HG02623 (cell line): ENCODE data around the gene APBA1.

ENCODE experiments used
- ATAC-seq: cut with Tn5 transposase; IDR thresholded peaks from one replicate; pipeline ENCODE4 v1.9.1; 2021; ENCODE audit warnings: moderate library complexity; ENCODE audit not compliant: unreplicated experiment

The APBA1 gene

DNA sequence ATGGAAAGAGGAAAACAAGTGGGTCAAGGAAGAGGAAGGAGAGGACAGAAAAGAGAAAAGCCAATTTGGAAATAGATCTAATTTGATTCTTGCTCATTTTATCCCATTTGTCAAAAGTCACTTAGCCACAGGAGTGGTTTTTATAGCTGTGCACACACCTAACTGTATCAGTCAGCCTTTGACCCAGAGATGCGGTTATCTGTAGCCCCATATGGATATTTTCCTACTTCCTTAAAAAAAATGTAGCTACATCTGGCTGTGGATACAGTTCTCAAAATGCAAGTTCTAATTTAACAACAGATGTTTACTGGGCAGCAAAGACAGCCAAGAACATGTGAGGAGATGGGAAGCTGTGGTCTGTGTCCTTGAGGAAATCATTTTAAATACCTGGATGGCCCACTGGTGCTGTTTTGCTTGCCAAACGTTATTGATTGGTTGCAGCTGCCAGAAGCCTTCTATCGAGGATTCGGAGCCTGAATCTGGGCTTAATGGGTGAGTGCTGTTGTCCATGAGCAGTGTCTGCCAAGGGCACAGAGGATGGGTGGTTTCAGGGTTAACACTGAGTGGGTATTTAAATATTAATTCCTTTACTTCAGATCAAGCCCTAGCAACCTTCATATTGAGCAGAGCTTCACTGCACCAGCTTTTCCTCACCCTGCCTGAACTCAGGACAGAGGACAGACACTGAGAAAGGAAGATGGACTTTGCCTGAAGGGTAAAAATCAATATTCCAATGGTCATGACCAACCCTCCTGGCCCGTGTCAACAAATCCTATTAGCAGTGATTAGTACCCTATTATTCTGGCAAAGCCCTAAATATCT is 92.2 kb downstream of the APBA1 start:
- no peak for ATAC-seq

GRCh38 chr9:69579032-69579758 is 93.0 kb downstream of the APBA1 start:
- ATAC-seq = no peak

GRCh38 chr9:69578026-69578425 is 94.1 kb downstream of the APBA1 start:
- ATAC-seq = no peak

GRCh38 chr9:69577123-69577522 is 95.0 kb downstream of the APBA1 start:
- ATAC-seq = no peak

- no peak for ATAC-seq
These were observed 98.1 kb downstream of the APBA1 start for GRCh38 chr9:69574057-69574456.

DNA sequence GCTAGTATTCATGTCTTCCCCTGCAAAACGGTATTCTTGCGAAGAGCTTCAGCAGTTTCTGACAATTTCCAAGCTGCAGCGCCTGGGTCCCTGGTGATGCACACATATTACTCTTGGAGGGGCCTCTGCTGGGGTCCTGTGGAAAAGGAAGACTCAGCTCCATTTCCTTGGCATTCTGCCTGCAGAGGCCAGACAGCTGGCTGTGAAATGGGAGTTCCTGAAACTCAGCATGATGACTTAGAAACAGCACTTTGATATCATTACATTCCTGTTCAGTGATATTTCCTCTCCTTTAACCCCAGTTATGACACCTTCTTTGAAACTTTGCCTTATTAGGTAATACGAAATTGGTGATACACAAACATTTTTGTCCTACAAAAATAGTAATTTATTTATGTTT is 98.5 kb downstream of the APBA1 start:
- ATAC-seq = no peak

- ATAC-seq = no peak
These were observed 99.6 kb downstream of the APBA1 start for GRCh38 chr9:69572611-69573010.

DNA sequence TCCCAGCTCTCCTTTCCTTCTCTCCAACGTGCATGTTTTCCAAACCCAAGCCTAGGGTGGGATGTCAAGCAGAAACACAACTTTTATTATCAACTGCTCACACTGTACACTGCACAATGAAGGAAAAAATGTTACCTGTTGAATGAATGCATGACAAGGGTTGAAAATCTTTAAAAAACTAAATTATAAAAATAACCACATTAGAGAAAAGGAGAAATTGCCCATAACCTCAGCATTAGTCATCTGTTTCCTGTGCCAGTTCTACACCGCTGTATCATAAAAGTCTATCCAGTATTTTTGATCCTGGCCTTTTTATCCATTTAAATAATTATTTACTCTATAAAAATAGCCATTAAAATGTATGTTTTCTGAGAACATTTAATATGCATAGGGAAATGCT is 101.1 kb downstream of the APBA1 start:
- no peak for ATAC-seq

- ATAC-seq = no peak
These were observed 102.3 kb downstream of the APBA1 start for GRCh38 chr9:69569738-69570451.

- no peak for ATAC-seq
These were observed 107.6 kb downstream of the APBA1 start for GRCh38 chr9:69564557-69564956.

DNA sequence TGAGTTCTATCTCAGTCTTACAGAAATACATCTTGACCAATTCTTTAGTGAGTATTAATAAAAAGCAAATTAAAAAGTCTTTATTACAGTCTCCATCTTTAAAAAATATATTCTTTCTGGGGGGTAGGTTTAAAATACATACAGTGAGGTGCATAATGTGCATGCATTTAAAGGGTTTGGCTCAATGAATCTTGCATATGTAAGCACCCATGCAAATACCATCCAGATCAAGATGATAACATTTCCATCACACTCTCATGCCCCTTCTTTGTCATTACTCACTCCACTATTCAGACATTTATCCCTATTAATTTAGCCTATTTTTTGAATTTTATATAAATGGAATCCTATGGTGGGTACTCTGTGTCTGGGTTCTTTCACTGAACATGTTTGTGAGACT is 113.0 kb downstream of the APBA1 start:
- ATAC-seq = no peak

DNA sequence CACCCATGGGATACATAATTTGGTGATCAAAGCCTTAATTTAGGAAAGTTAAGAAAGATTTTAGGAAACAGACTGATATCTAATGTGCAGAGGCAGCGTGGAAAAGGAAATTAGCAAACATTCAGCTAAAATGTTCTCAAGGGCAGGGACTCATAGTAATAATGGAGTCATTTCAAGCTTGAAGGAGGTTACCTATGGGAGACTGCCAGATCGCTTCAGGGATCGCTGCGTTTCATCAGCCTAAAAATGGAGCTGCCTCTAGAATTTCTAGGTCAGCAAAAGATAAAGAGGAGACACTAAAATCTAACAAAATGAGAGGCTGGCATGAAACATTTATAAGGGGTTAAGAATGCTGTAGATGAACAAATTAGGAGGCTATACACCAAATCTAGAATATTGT is 115.5 kb downstream of the APBA1 start:
- no peak for ATAC-seq

GRCh38 chr9:69555802-69556201 is 116.4 kb downstream of the APBA1 start:
- ATAC-seq = no peak

DNA sequence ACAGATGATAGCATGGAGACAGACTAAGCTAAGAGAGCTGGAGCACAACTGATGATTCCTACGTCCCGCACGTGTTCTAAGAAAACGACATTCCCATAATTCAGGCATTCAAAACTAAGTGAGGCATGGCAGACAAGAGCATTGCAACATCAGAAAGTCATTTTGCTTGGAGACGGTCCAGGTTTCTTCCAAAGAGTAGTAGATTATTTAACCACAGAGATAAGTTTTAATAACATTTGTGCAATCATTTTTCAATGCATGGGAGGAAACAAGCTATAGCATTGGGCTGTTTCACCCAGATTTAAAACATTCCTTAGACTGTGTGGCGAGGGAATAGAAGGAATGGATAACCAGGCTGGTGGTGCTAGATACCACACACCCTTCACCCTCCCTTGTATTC is 117.2 kb downstream of the APBA1 start:
- ATAC-seq = no peak

GRCh38 chr9:69549310-69550202 is 122.6 kb downstream of the APBA1 start:
- ATAC-seq = no peak

- no peak for ATAC-seq
These were observed 123.5 kb downstream of the APBA1 start for GRCh38 chr9:69548681-69549080.

GRCh38 chr9:69546265-69546664 is 125.9 kb downstream of the APBA1 start:
- ATAC-seq = no peak

DNA sequence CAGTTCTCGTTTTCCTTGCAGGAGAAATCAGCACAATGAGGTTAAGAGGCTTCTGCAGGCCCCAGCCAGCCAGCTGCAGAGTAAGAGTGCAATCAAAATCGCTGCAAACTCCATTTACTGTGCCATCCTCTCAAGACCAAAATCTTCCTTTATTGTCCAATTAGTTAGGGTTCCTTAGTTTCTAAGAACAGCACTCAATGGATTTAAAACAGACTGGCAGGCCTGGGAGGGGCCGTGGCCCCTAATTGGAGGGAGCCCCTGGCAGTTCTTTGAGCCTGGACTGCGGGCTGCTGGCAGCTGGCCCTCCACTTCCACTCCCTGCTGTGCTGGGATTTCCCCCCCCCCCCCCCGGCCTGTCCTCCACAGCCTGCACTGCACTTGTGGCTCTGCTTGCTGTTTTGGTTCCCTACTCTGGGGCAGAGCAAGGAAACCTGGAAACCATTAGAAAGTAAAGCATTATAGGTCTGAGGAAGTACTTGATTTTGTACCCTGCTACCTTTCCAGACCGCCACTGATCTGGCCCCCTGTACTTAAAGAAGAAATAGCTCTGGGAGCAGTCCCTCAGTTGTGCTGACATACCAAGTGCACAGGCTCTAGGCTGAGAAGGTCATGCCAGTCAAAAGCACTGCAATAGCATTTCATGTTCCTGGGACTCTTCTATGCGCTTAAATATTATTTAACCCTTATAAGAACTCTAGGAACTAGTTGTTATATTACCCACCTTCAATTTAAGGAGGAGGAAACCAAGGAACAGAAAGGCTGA is 129.0 kb downstream of the APBA1 start:
- ATAC-seq = no peak

DNA sequence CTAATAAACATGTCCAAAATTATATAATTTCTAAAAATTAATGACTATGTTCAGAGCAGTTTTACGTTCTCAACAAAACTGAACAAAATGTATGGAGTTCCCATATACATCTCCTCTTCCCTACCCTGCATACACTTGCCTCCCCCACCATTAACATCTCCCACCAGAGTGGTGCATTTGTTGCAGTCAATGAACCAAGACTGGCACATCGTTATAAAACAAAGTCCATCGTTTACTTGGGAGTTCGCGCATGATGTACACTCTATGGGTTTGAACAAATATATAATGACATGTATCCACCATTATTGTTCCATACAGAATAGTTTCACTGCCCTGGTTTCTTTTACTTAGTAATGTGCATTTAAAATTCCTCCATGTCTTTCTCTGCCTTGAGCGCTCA is 130.1 kb downstream of the APBA1 start:
- ATAC-seq = no peak

DNA sequence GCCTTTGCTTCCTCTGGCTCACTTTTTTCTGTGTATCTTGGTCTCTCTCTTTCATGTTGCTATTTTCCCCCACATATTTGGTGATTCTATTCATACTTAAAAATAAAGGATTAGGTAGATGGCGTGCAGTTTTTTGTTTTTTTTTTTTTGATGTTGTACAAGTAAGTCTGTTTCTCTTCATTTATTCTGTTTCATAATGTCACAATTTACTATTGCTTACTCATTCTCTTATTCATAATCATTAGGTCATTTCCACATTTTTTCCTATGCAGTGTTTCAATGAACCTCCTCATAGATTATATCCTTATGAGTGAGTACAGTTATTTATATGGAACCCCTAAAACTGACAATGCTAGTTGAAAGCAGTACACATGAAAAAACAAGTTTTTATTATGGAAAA is 136.3 kb downstream of the APBA1 start:
- ATAC-seq = no peak
